ENCODE measurements around the gene P2RY14.

The P2RY14 gene

GRCh38 chr3:151165226-151165625, 113.1 kb downstream of the P2RY14 start:
- no peak overlapping the region for H3K4me3 ChIP-seq (ENCODE audit: low read length)
- no peak overlapping the region for H3K4me2 ChIP-seq (ENCODE audit: low read length)
- H3K36me3 ChIP-seq (ENCODE audit: control insufficient read depth, insufficient read depth, low read length): no peaks in the 10 kb centered on the region
- H2BK15ac ChIP-seq (replicated peaks; ENCODE audit: low read depth): no peak overlapping the region
- DNase-seq: no peak
- H4K5ac ChIP-seq (ENCODE audit: low read length): no peak overlapping the region
- H3K27ac ChIP-seq (ENCODE audit: low read depth, low read length): no peak overlapping the region
- no peaks in the 10 kb centered on the region for H3K27me3 ChIP-seq (ENCODE audit: insufficient read depth, low read length, poor library complexity)
- no peak overlapping the region for H2BK120ac ChIP-seq (ENCODE audit: low read depth, low read length)
- no peak overlapping the region for H2AK5ac ChIP-seq (ENCODE audit: low read length)
- no peak overlapping the region for H3K18ac ChIP-seq (ENCODE audit: low read length)
- H3K79me1 ChIP-seq (ENCODE audit: low read length): no peaks in the 10 kb centered on the region
- no peaks in the 10 kb centered on the region for H3K79me2 ChIP-seq (ENCODE audit: control insufficient read depth, insufficient read depth, low read length)
- no peak overlapping the region for H3K56ac ChIP-seq (ENCODE audit: low read length)
- no peak overlapping the region for H2BK5ac ChIP-seq (ENCODE audit: low read length)
- WGBS (ENCODE audit: extremely low coverage, insufficient coverage, low lambda C conversion rate): no CpG with 5 or more reads among the region's 7 CpGs
- no peak overlapping the region for H4K8ac ChIP-seq (ENCODE audit: low read depth, low read length)
- H3K4me1 ChIP-seq (ENCODE audit: control insufficient read depth, low read depth, low read length): no peaks in the 10 kb centered on the region
- no peak overlapping the region for H3K23ac ChIP-seq (ENCODE audit: low read length)
- no peak overlapping the region for H3K4ac ChIP-seq (ENCODE audit: low read depth, low read length)
- no peak overlapping the region for H3K9ac ChIP-seq (ENCODE audit: low read length)

Small RNA genes within 50 kb of the gene (small RNA-seq; reads per million reads assigned to genes)
- 1.1 reads per million for gene RNA5SP145 (ENCODE audit: insufficient read depth)

Measured in mesendoderm (in vitro differentiated cells).